Measurements from ENCODE around the gene CCNG2.

Gene CCNG2

DNA sequence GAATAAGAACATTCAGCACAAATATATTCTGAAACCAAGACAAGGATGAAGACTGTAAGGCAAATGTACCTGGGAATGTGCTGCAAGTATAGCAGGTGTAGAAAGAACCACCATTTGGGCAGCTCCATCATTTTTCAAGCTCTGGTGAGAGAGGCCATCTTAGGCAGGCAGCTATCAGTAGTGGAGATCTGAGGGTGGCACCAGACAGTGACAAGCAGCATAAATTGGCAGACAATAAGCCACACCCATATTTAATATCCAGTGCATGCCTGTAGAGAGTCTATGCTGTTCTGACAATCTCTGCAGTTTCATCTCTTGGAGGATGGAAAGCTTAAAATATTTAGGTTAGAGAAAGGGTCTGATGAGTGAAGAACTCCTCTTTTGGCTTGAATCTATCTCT lies 22.5 kb downstream of the CCNG2 start:
- H3K4me1 ChIP-seq: peaks cover 0 to 6% (median 4%) of the 10 kb centered on the region in 10 experiments; a peak in 5 of 20 replicates
- no peak for TF ChIP-seq Cebpa-rat (IDR thresholded peaks at IDR 0.05)

DNA sequence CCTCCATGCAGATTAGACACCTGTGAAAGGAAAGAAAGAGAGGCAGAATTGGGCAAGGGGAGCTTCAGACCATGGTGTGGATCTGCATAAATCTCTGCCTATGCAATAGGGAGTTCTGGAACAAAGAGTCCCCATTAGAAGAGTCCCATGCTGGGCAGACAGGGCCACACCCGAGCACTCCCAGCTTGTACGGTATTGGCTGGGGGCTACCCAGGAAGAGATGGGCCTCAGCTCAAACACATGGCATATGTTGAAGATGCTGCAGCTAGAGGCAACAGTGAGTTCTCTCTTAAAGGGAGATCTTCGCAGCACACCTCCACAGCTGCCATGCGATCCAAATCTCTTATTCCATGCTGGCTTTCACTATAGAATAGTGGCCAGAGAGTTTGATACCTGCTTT lies 24.7 kb downstream of the CCNG2 start:
- H3K4me1 ChIP-seq: peaks cover 0 to 11% (median 0%) of the 10 kb centered on the region in 10 experiments; a peak in 3 of 20 replicates
- H3K4me2 ChIP-seq: no peak overlapping the region
- no peak for TF ChIP-seq Cebpa-rat (IDR thresholded peaks at IDR 0.05)
- no peak overlapping the region for H3K27ac ChIP-seq
- no peaks in the 10 kb centered on the region for H3K27me3 ChIP-seq
- H3K9ac ChIP-seq: no peak overlapping the region
- H3K9me3 ChIP-seq (replicated peaks in 1 of 11): no peaks in the 10 kb centered on the region
- H4K20me1 ChIP-seq: no peaks in the 10 kb centered on the region
- H3K36me3 ChIP-seq: no peaks in the 10 kb centered on the region
- no peak overlapping the region for H3K4me3 ChIP-seq

More for the DNA sequence above, 22.5 kb downstream of the CCNG2 start:
- no peak overlapping the region for H3K4me2 ChIP-seq
- no peak overlapping the region for H3K9ac ChIP-seq
- H4K20me1 ChIP-seq: no peaks in the 10 kb centered on the region
- no peak overlapping the region for H3K27ac ChIP-seq
- no peak overlapping the region for H3K4me3 ChIP-seq
- H3K9me3 ChIP-seq (replicated peaks in 1 of 11): no peaks in the 10 kb centered on the region
- no peaks in the 10 kb centered on the region for H3K27me3 ChIP-seq
- no peaks in the 10 kb centered on the region for H3K36me3 ChIP-seq

- H4K20me1 ChIP-seq: no peaks in the 10 kb centered on the region
- no peak overlapping the region for H3K9ac ChIP-seq
- no peak overlapping the region for H3K27ac ChIP-seq
- no peaks in the 10 kb centered on the region for H3K9me3 ChIP-seq (replicated peaks in 1 of 11)
- H3K4me2 ChIP-seq: peak overlapping the region in 1 of 11 experiments; percentile 20; a peak in 1 of 22 replicates
- no peaks in the 10 kb centered on the region for H3K36me3 ChIP-seq
- no peak for TF ChIP-seq Cebpa-rat (IDR thresholded peaks at IDR 0.05)
- H3K27me3 ChIP-seq: no peaks in the 10 kb centered on the region
- peaks cover 2 to 16% (median 4%) of the 10 kb centered on the region in 10 experiments; a peak in 15 of 20 replicates for H3K4me1 ChIP-seq
- H3K4me3 ChIP-seq: no peak overlapping the region
Measured at GRCh38 chr4:77183777-77184420, 26.9 kb downstream of the CCNG2 start.

DNA sequence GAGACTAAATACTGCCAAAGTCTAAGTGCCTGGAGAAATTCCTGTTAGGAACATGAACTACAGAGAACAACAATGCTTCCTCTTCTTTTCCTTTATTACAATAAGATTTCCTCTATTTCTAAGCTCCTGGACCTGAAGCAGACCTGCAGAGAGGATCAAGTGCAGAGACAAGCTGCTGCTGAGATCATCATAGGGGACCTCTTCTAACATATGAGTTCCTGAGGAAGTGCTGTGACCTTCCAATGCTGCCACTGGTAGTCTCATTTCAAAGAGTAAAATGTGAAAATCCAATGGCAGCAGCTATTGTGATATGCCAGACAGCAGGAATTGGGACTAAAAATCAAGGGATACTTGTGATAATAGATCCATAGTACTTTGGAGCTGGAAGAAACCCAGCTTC lies 28.0 kb downstream of the CCNG2 start:
- no peaks in the 10 kb centered on the region for H4K20me1 ChIP-seq
- H3K4me3 ChIP-seq: no peak overlapping the region
- no peak overlapping the region for H3K27ac ChIP-seq
- peaks cover 4 to 16% (median 7%) of the 10 kb centered on the region in 10 experiments; a peak in 16 of 20 replicates for H3K4me1 ChIP-seq
- H3K27me3 ChIP-seq: no peaks in the 10 kb centered on the region
- no peaks in the 10 kb centered on the region for H3K9me3 ChIP-seq (replicated peaks in 1 of 11)
- no peak for TF ChIP-seq Cebpa-rat (IDR thresholded peaks at IDR 0.05)
- no peak overlapping the region for H3K4me2 ChIP-seq
- no peak overlapping the region for H3K9ac ChIP-seq
- H3K36me3 ChIP-seq: no peaks in the 10 kb centered on the region

DNA sequence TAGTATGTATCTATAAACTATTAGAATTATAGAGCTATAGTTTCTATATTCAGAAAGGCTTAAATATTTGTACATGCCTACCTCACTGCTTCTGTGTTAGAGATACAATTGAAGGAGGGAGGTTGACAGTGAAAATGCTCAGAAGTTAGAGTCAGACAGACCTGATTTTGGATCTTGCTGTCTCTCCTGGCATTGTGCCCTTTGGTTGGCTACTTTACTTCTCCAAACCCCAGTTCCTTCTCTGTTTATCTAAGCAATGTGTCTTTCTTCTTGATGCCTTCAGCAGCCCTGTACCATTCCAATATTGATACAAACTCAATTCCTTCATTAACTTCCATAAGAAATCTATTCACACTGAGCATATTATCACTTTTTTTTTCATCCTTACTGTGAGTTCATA lies 28.7 kb downstream of the CCNG2 start:
- Histone ChIP-seq H3K4me3 (no peak overlapping the region), H3K27me3 (no peaks in the 10 kb centered on the region), H3K4me1 (peaks cover 4 to 16% (median 7%) of the 10 kb centered on the region in 10 experiments; a peak in 16 of 20 replicates), H3K9me3 (replicated peaks in 1 of 11) (no peaks in the 10 kb centered on the region), H4K20me1 (no peaks in the 10 kb centered on the region), H3K9ac (no peak overlapping the region), H3K27ac (no peak overlapping the region), H3K4me2 (no peak overlapping the region), H3K36me3 (no peaks in the 10 kb centered on the region)
- no peak for TF ChIP-seq Cebpa-rat (IDR thresholded peaks at IDR 0.05)

DNA sequence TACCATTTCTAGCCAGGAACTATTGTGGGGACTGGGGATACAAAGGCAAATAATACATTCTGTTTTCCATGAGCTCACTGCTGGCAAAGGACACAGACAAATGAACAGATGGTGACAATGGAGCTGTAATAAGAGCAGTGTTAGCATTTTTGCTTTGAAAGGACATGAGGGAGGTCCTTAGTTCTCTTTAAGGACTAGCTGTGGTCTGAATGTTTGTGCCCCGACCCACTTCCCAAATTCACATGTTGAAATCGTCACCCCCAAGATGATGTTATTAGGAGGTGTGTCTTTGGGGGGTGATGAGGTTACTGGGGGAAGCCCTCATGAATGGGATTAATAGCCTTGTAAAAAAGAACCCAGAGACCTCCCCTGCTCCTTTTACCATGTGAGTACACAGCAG lies 30.3 kb downstream of the CCNG2 start:
- Histone ChIP-seq H3K4me2 (no peak overlapping the region), H4K20me1 (no peaks in the 10 kb centered on the region), H3K27ac (no peak overlapping the region), H3K27me3 (no peaks in the 10 kb centered on the region), H3K9me3 (replicated peaks in 1 of 11) (no peaks in the 10 kb centered on the region), H3K9ac (no peak overlapping the region), H3K36me3 (no peaks in the 10 kb centered on the region), H3K4me3 (no peak overlapping the region), H3K4me1 (peaks cover 4 to 16% (median 7%) of the 10 kb centered on the region in 10 experiments; a peak in 16 of 20 replicates)
- TF ChIP-seq Cebpa-rat (IDR thresholded peaks at IDR 0.05): no peak

DNA sequence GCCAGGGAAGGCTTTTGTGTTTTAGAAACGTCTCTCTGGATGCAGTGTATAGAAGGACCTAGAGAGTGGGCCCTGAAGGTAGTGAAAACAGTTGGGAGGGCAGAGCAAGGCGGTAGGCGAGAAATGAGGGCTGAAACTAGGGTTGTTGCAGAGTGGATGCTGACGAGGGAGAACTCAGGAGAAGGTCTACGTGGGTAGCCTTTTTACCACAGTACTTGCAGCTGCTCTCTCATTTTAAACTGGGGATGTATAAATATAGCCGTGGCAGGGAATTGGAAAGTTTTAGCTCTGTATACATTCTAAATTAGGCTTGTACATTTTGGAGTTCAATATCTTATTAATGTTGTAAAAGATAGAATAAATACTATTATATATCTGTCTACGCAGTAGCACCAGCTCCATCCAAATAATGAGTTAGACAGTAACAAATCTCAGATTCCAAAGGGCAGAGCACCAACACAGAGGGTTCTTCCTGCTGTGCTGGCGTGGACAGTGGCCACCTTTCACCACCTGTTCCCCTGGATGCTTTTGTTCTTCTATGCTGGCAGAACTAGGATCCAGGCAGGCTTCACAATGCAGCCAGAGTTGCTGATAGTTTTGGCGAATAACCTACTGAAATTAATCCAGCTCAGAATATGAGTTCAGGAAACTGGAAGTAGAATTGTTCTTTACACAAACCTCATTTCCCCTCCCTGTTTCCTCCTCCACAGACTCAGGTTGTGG lies 31.7 kb downstream of the CCNG2 start:
- Histone ChIP-seq H3K27ac (no peak overlapping the region), H3K4me2 (peak overlapping the region in 6 of 11 experiments; percentile 8 to 45 (median 20); a peak in 8 of 22 replicates), H3K9me3 (replicated peaks in 1 of 11) (no peaks in the 10 kb centered on the region), H4K20me1 (no peaks in the 10 kb centered on the region), H3K9ac (no peak overlapping the region), H3K27me3 (no peaks in the 10 kb centered on the region), H3K4me1 (peaks cover 4 to 20% (median 13%) of the 10 kb centered on the region in 10 experiments; a peak in 18 of 20 replicates), H3K4me3 (no peak overlapping the region), H3K36me3 (no peaks in the 10 kb centered on the region)
- TF ChIP-seq Cebpa-rat (IDR thresholded peaks at IDR 0.05): no peak

DNA sequence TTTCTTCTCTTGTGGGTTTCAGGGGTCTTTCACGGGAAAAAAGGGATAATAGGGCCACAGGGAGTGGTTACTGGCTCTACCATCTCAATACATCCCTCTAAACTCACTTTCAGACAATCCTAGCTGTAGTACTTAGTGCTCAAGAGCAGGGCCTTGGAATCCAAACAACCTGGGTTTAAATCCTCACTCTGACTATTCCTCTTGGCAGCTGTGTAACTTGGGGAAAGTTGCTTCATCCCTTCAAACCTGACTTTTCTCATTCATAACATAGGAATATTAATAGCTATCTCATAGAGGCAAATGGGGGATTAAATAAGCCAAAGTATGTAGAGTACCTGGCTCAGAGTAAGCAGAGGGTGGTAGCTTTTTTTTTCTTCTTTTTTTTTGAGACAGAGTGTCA lies 32.4 kb downstream of the CCNG2 start:
- no peaks in the 10 kb centered on the region for H3K9me3 ChIP-seq (replicated peaks in 1 of 11)
- peak overlapping the region in 4 of 11 experiments; percentile 15 to 45 (median 30); a peak in 4 of 22 replicates for H3K4me2 ChIP-seq
- H3K36me3 ChIP-seq: no peaks in the 10 kb centered on the region
- no peak for TF ChIP-seq Cebpa-rat (IDR thresholded peaks at IDR 0.05)
- H4K20me1 ChIP-seq: no peaks in the 10 kb centered on the region
- H3K27me3 ChIP-seq: no peaks in the 10 kb centered on the region
- H3K27ac ChIP-seq: no peak overlapping the region
- H3K9ac ChIP-seq: no peak overlapping the region
- no peak overlapping the region for H3K4me3 ChIP-seq
- H3K4me1 ChIP-seq: peaks cover 6 to 24% (median 20%) of the 10 kb centered on the region in 10 experiments

- Histone ChIP-seq H3K9me3 (replicated peaks in 1 of 11) (no peaks in the 10 kb centered on the region), H3K4me2 (no peak overlapping the region), H3K36me3 (no peaks in the 10 kb centered on the region), H3K4me1 (peaks cover 12 to 31% (median 27%) of the 10 kb centered on the region in 10 experiments), H4K20me1 (no peaks in the 10 kb centered on the region), H3K9ac (no peak overlapping the region), H3K4me3 (no peak overlapping the region), H3K27me3 (no peaks in the 10 kb centered on the region), H3K27ac (no peak overlapping the region)
- TF ChIP-seq Cebpa-rat (IDR thresholded peaks at IDR 0.05): no peak
Measured at GRCh38 chr4:77190053-77190452, 33.0 kb downstream of the CCNG2 start.

Measured in BLaER1 treated with 17β-estradiol and CSF1 and Interleukin-3, amounts not matched to agents 10 nM and 100 nM (cell line).